GM21381 (cell line): ENCODE measurements around the gene TBX19.
"Not testable (repeated sequence)": the region's sequence is repeated elsewhere in the genome, so short reads cannot be mapped to it uniquely, and the experiment has no call there.

Experiments used
- ATAC-seq: cut with Tn5 transposase; IDR thresholded peaks from one replicate; pipeline ENCODE4 v1.9.1; 2021; ENCODE audit warnings: mild to moderate bottlenecking, moderate library complexity; ENCODE audit not compliant: unreplicated experiment

The TBX19 gene

DNA sequence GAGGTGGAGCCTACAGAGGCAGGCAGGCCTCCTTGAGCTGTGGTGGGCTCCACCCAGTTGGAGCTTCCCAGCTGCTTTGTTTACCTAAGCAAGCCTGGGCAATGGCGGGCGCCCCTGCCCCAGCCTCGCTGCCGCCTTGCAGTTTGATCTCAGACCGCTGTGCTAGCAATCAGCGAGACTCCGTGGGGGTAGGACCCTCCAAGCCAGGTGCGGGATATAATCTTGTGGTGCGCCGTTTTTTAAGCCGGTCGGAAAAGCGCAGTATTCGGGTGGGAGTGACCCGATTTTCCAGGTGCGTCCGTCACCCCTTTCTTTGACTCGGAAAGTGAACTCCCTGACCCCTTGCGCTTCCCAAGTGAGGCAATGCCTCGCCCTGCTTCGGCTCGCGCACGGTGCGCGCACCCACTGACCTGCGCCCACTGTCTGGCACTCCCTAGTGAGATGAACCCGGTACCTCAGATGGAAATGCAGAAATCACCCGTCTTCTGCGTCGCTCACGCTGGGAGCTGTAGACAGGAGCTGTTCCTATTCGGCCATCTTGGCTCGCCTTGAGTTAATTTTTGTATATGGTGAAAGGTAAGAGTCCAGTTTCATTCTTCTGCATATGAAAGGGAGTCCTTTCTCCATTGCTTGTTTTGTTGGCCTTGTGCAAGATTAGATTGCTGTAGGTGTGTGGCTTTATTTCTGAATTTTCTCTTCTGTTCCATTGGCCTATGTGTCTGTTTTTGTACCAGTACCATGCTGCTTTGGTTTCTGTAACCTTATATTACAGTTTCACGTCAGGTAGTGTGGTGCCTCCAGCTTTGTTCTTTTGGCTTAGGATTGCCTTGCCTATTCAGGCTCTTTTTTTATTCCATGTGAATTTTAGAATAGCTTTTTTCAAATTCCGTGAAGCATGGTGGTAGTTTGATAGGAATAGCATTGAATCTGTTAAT lies 73.9 kb downstream of the TBX19 start:
- not testable (repeated sequence) for ATAC-seq

DNA sequence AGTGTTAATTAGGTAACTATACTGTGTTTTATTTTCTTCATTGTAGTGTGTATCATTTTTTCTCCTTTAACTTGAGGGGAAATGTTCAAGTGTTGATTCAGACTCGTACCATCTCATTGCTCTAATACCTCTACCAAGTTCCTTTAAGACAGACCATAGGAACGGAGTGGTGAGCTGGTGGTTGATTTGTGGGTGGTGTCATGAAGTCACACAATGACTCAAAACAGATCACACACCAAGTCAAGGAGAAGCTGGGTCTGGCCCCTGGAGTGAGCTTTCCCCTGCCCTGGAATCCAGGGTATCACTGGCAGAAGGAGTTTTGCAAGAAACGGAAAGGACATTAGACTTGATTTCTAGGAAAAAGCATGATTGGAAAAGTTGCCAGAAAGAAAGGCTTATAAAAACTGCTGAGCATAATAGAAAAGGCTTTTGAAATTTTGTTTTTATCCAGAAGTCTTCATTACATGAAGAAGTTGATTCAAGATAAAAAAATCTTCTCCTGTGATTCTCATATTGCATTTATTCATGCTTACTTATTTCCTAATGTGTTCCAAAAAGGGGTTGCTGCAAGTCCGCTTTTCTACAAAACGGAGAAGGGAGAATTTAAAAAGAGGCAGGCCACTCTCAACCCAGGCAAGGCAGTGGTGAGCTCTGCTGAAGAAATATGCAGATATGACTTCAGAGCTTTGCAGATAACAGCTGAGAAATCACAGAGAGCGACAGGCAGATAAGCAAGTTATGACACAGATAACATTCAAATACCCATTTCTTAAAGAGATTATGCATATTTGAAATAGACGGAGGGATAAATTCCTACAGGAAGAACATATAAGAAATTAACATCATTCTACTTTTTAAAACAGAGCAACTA lies 79.7 kb downstream of the TBX19 start:
- no peak for ATAC-seq

DNA sequence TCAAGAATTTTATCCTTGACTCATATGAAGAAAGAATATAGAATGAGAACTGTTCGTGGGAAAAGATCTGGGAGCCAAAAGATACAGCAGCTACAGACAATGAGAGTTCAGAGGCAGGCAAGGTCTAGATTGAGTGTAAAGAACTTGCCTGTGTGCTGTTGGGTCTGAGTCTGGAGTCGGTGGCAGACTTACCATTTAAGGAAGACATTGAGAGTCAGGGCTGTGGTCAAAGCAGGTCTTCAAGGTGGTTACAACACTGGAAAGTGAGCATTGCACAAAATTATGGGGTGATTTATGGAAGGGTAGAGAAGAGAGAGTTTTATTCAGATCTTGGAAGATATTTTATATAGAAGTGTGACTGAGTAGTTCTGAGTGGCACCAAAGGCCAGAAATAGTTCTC lies 80.6 kb downstream of the TBX19 start:
- ATAC-seq = no peak

DNA sequence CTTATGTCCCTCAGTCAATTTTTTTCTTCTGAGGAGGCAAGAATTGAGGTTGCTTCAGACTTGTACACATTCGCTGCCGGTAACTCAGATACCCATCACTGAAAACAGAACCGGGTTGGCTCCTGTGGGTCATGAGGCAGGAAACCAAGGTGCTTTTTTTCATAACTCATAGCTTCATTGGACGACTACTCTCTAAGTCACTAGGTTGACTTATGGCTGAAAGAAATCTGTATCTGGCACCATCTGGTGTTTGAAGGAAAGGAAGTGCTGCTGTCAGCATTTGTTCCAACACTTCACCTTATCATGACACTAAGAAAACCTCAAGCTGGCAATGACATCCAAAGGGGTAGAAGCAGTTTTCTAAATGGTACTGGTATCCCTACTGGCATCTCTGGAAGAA lies 82.3 kb downstream of the TBX19 start:
- no peak for ATAC-seq
